Activated CD4-positive, alpha-beta T cell treated with anti-CD3 and anti-CD28 coated beads, Interleukin-2, amount 50 U/mL, for 4 hours (primary cell): ENCODE results near the gene ALDH1A3.

Experiments used
- DNase-seq, 2 experiments: peaks; one replicate each; pipeline ENCODE4 v3.0.0-alpha.2; 2020

ALDH1A3 gene

GRCh38 chr15:100958326-100959065 lies 78.9 kb downstream of the ALDH1A3 start:
- DNase-seq, result no peak

DNA sequence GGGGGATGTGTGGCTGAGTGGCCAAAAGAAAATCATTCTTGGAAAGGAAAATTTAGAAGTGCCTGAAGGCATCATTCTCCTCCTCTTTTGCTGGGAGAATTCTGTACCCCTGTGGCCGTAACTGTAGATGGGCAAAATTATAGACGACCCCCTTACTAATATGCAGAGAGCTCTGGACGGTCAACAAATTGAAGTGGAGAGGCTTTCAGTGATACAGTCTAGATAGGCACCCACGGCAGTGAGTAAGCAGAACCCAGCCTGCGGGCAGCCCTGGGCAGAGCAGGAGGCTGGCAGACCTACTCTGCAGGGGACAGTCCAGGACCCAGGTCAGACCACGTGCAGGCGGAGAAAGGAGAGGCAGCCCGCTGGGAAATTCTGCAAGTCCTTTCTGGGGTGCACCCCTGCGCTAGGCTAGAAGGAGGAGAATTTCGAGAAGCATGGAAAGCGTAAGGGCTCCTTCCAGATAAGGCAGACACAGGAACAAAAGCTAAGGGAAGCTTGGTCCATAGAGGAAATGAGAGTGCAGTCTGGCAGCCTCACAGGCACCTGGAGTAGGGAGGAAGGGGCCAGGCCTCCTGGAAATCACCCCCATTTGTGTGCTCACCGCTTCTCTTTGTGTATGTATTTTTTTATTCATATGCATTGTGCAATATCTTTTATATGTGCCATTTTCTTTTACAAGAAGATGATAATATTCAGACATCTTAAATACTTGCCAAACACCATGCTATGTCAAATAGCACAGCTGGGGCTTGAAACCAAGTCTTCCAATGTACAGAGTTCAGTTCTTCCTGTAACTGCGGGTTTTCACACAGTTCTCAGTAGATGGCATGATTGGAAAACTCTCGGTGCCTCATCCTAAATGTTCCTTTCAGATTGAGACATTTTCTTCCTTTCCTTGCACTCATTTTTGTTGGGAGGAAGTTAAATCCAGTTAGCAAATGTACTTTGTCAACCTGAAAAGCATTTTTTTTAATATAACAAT lies 79.7 kb downstream of the ALDH1A3 start:
- no peak for DNase-seq
